Measurements from ENCODE around the gene ADGRL1.

Gene ADGRL1

DNA sequence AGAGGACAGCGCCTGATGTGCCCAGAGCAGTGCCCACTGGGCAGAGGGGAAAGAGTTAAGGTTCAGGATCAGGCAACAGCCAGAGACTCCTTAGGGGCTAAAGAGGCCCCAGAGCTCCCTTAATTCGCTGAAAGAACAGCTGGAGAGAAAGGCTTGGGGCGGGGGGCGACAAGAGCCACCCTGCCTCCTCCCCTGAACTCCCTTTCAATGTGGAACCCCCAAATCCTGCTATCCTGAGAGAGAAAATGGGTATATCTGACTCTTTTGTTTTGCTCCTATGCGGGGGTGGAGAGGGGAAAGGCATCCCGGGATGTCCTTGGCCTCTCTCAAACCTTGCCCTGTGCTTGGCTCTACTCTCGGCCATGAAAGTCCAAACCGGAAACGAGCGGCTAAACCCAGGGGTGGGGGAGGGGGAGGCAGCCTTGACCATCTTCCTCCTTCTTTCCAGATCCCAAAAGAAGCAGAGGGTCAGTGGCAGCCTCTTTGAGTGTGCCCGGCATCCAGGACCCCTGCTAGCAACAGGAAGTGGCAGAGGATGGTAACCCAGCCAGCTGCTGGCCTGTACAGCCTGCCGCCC is 93.1 kb downstream of the ADGRL1 start:
- no peak for DNase-seq (ENCODE audit: low spot score)

- no peak for DNase-seq (ENCODE audit: low spot score)
Measured at GRCh38 chr19:14112051-14112808, 93.7 kb downstream of the ADGRL1 start.

DNA sequence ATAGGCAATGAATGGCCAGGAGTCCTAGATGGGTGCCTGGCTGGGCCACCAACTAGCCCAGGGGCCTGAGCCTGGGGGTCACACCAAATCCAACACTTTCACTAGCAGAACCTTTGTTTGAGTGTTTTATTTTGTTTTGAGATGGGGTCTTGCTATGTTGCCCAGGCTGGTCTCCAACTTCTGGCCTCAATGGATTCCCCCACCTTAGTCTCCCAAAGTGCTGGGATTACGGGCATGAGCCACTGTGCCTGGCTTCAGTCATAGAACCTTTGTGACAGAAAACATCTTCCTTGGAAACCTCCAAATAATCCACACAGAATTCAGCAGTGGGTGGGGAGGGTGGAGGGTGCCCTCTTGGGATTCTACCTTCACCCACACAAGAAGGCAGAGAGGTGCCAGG is 94.5 kb downstream of the ADGRL1 start:
- DNase-seq (ENCODE audit: low spot score) = no peak

DNA sequence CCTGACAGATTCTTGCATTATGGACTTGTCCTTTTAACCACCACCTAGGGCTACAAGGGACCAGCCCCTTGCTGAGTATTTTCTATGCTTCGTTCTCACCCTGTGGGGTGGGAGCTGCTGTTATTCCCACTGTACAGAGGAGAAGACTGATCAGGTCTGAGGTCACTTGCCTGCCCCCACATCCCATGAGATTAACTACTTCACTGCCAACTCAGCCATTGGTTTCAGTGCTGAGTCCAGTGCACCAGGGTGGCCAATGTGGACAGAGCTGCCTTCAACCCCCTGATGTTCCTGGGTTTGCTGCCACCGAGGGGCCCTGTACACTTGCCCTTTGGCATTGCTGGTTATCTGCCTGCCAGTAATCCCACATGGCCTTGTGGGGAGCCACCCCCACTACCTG is 95.3 kb downstream of the ADGRL1 start:
- no peak for DNase-seq (ENCODE audit: low spot score)

- no peak for DNase-seq (ENCODE audit: low spot score)
Measured at GRCh38 chr19:14107581-14108461, 98.1 kb downstream of the ADGRL1 start.

- no peak for DNase-seq (ENCODE audit: low spot score)
Measured at GRCh38 chr19:14106840-14107239, 99.1 kb downstream of the ADGRL1 start.

GRCh38 chr19:14105680-14106079 is 100.3 kb downstream of the ADGRL1 start:
- no peak for DNase-seq (ENCODE audit: low spot score)

- DNase-seq (ENCODE audit: low spot score) = no peak
Measured at GRCh38 chr19:14103310-14103709, 102.7 kb downstream of the ADGRL1 start.

DNA sequence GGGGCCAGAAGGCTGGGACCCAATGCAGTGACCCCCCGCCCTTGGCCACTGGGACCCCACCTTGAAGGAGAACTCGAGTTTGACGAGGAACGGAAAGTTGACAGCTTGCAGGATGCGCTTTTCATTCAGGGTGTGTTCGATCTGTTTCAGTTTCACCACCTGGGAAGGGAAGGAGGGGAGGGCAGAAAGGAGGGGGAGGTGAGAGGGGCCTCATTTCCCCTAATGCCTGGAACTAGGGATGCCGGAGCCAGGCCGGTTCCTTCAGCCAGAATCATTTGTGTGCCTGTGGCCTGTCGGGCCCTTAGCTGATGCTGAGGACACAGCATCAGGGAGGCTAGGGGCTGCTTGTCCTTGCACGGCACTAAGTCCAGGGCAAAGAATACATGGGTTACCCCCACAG is 103.2 kb downstream of the ADGRL1 start:
- no peak for DNase-seq (ENCODE audit: low spot score)

GRCh38 chr19:14102102-14102696 is 103.8 kb downstream of the ADGRL1 start:
- no peak for DNase-seq (ENCODE audit: low spot score)

DNA sequence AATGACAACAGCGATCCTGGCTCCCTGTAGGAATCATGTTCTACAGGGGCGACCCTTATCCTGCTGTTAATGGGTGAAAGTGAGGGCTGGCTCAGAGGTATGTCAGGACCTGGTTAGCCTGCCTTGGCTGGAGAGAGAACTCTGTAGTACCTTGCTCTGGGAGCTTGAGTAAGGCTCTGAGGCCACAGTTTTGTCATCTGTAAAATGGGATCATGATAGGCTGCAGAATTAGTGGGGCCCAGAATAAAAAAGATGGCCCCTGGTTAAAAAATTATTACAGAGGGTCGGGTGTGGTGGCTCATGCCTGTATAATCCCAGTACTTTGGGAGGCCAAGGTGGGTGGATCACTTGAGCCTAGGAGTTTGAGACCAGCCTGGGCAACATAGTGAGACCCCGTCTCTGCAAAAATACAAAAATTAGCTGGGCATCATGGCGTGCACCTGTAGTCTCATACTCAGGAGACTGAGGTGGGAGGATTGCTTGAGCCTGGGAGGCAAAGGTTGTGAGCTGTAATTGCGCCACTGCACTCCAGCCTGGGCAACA is 104.9 kb downstream of the ADGRL1 start:
- DNase-seq (ENCODE audit: low spot score) = no peak
